ENCODE results near the gene SHC2. TPM values are rescaled to one million over a fixed set of nuclear protein-coding genes. Genes with fewer than 3 reads are reported as not detected.

The SHC2 gene
- total RNA-seq, 1 donor from 2014 or later: 29.7 TPM

- FAIRE-seq (no peak), DNase-seq (ENCODE audit: low read depth) (no peak)
- H4K20me1 ChIP-seq (ENCODE audit: insufficient read depth, low read length): peaks cover 2% of the 10 kb centered on the region
- no peak overlapping the region for H2AFZ ChIP-seq (ENCODE audit: low read depth, low read length)
- Mint-ChIP-seq H3K9me3 (ENCODE audit: unreplicated experiment) (peaks cover 6% of the 10 kb centered on the region), H3K27me3 (ENCODE audit: low read depth, unreplicated experiment) (peaks cover 27% of the 10 kb centered on the region), H3K4me1 (ENCODE audit: low read depth, unreplicated experiment) (no peaks in the 10 kb centered on the region), H3K4me3 (ENCODE audit: unreplicated experiment) (no peak overlapping the region), H3K36me3 (ENCODE audit: low read depth, unreplicated experiment) (peaks cover 5% of the 10 kb centered on the region), H3K27ac (ENCODE audit: unreplicated experiment) (no peak overlapping the region)
- H3K4me2 ChIP-seq (ENCODE audit: low read length): no peak overlapping the region
- no peaks in the 10 kb centered on the region for H3K4me1 ChIP-seq (ENCODE audit: insufficient read depth, low read length)
- no peak overlapping the region for H3K4me3 ChIP-seq (ENCODE audit: insufficient read depth, low read depth, low read length)
- H3K9ac ChIP-seq (ENCODE audit: low read length): no peak overlapping the region
- no peak for TF ChIP-seq CTCF (IDR thresholded peaks at IDR 0.05; ENCODE audit: insufficient read depth, low read depth, low read length)
- no peaks in the 10 kb centered on the region for H3K36me3 ChIP-seq (ENCODE audit: insufficient read depth, low read length)
- peaks cover 3% of the 10 kb centered on the region for H3K9me3 ChIP-seq (ENCODE audit: insufficient read depth, low read depth, low read length)
- no peaks in the 10 kb centered on the region for H3K79me2 ChIP-seq (ENCODE audit: insufficient read depth, low read length)
- peaks cover 12% of the 10 kb centered on the region for H3K27me3 ChIP-seq (ENCODE audit: insufficient read depth, low read length)
- no peak overlapping the region for H3K27ac ChIP-seq (ENCODE audit: low read depth, low read length)
These were observed 37.7 kb upstream of the SHC2 start for GRCh38 chr19:498511-498891.

GRCh38 chr19:497869-498510 is 37.2 kb upstream of the SHC2 start:
- TF ChIP-seq EZH2 (IDR thresholded peaks at IDR 0.05; ENCODE audit: insufficient read depth, low read length): peak; percentile 99
- TF ChIP-seq CTCF (IDR thresholded peaks at IDR 0.05; ENCODE audit: insufficient read depth, low read depth, low read length): no peak
- Mint-ChIP-seq H3K36me3 (ENCODE audit: low read depth, unreplicated experiment) (peaks cover 5% of the 10 kb centered on the region), H3K4me1 (ENCODE audit: low read depth, unreplicated experiment) (no peaks in the 10 kb centered on the region), H3K4me3 (ENCODE audit: unreplicated experiment) (no peak overlapping the region), H3K27me3 (ENCODE audit: low read depth, unreplicated experiment) (peaks cover 27% of the 10 kb centered on the region), H3K9me3 (ENCODE audit: unreplicated experiment) (peaks cover 6% of the 10 kb centered on the region), H3K27ac (ENCODE audit: unreplicated experiment) (no peak overlapping the region)
- Histone ChIP-seq H3K9ac (ENCODE audit: low read length) (no peak overlapping the region), H3K79me2 (ENCODE audit: insufficient read depth, low read length) (no peaks in the 10 kb centered on the region), H3K27ac (ENCODE audit: low read depth, low read length) (no peak overlapping the region), H4K20me1 (ENCODE audit: insufficient read depth, low read length) (peaks cover 2% of the 10 kb centered on the region), H3K27me3 (ENCODE audit: insufficient read depth, low read length) (peaks cover 12% of the 10 kb centered on the region), H3K4me1 (ENCODE audit: insufficient read depth, low read length) (no peaks in the 10 kb centered on the region), H3K4me3 (ENCODE audit: insufficient read depth, low read depth, low read length) (no peak overlapping the region), H3K9me3 (ENCODE audit: insufficient read depth, low read depth, low read length) (peaks cover 3% of the 10 kb centered on the region), H3K36me3 (ENCODE audit: insufficient read depth, low read length) (no peaks in the 10 kb centered on the region), H2AFZ (ENCODE audit: low read depth, low read length) (no peak overlapping the region), H3K4me2 (ENCODE audit: low read length) (no peak overlapping the region)
- FAIRE-seq: no peak
- DNase-seq (ENCODE audit: low read depth): no peak

GRCh38 chr19:497491-497868 is 36.6 kb upstream of the SHC2 start:
- peaks cover 4% of the 10 kb centered on the region for H3K9me3 Mint-ChIP-seq (ENCODE audit: unreplicated experiment)
- Histone ChIP-seq H3K9me3 (ENCODE audit: insufficient read depth, low read depth, low read length) (peaks cover 3% of the 10 kb centered on the region), H3K36me3 (ENCODE audit: insufficient read depth, low read length) (no peaks in the 10 kb centered on the region), H2AFZ (ENCODE audit: low read depth, low read length) (no peak overlapping the region), H3K79me2 (ENCODE audit: insufficient read depth, low read length) (no peaks in the 10 kb centered on the region), H3K4me1 (ENCODE audit: insufficient read depth, low read length) (no peaks in the 10 kb centered on the region), H3K4me3 (ENCODE audit: insufficient read depth, low read depth, low read length) (no peak overlapping the region), H3K9ac (ENCODE audit: low read length) (no peak overlapping the region), H3K4me2 (ENCODE audit: low read length) (no peak overlapping the region), H3K27me3 (ENCODE audit: insufficient read depth, low read length) (peaks cover 12% of the 10 kb centered on the region), H4K20me1 (ENCODE audit: insufficient read depth, low read length) (peaks cover 2% of the 10 kb centered on the region), H3K27ac (ENCODE audit: low read depth, low read length) (no peak overlapping the region)
- peaks cover 27% of the 10 kb centered on the region for H3K27me3 Mint-ChIP-seq (ENCODE audit: low read depth, unreplicated experiment)
- DNase-seq (ENCODE audit: low read depth): no peak
- TF ChIP-seq CTCF (IDR thresholded peaks at IDR 0.05; ENCODE audit: insufficient read depth, low read depth, low read length) (no peak), EZH2 (IDR thresholded peaks at IDR 0.05; ENCODE audit: insufficient read depth, low read length) (no peak)
- H3K4me1 Mint-ChIP-seq (ENCODE audit: low read depth, unreplicated experiment): no peaks in the 10 kb centered on the region
- H3K4me3 Mint-ChIP-seq (ENCODE audit: unreplicated experiment): no peak overlapping the region
- H3K36me3 Mint-ChIP-seq (ENCODE audit: low read depth, unreplicated experiment): peaks cover 5% of the 10 kb centered on the region
- no peak overlapping the region for H3K27ac Mint-ChIP-seq (ENCODE audit: unreplicated experiment)
- FAIRE-seq: no peak
